Measurements from ENCODE around the gene TPSD1.

- no peak for TF ChIP-seq CTCF (IDR thresholded peaks at IDR 0.05; ENCODE audit: insufficient read depth, low read length, poor library complexity, severe bottlenecking)
- no peak for TF ChIP-seq EZH2phosphoT487 (conservative IDR thresholded peaks at IDR 0.05; ENCODE audit: low read length)
Measured at GRCh38 chr16:1216681-1217400, 39.0 kb upstream of the TPSD1 start.

Data from SU-DHL-6 (cell line).